Esophagus squamous epithelium (tissue), 4 donors: ENCODE measurements around the gene PLCD1.

ENCODE experiments used
- POLR2A ChIP-seq, 4 donors: fragments of 450-650 bp; IDR thresholded peaks; one replicate each; pipeline ENCODE4 v1.6.1; 2017; ENCODE audit warnings: antibody characterized with exemption in 4 of 4, mild to moderate bottlenecking in 4 of 4, moderate library complexity in 3 of 4
- TF ChIP-seq, protein P1 (sequence below), 6 experiments: fragments of 450-650 bp in 4 of 6; fragments of 200-600 bp in 2 of 6; sonication (generic) in 2 of 6; IDR thresholded peaks; one replicate each; pipeline ENCODE4 v1.5.1; 2016 to 2019; ENCODE audit warnings: antibody characterized with exemption in 6 of 6, mild to moderate bottlenecking in 4 of 6, moderate library complexity in 4 of 6

DNA sequence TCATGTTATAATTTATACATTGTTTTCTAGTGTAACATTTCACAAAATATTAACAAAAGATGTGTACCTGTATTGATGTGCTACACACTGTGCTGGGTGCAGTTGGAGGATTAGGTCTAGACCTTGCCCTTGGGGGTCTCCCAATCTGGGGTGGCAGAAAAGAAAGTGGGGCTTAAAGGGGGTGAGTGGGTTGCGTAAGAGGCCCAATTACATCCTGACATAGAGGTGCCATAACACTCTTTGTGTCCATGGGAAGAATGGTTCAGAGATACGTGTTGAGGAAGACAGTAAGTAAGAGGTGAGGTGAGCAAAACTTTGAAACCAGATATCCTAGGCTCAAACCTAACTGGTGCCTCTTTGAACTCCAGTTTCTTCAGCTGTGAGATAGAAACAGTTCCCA is 40.6 kb upstream of the PLCD1 start:
- TF ChIP-seq, protein P1, sequence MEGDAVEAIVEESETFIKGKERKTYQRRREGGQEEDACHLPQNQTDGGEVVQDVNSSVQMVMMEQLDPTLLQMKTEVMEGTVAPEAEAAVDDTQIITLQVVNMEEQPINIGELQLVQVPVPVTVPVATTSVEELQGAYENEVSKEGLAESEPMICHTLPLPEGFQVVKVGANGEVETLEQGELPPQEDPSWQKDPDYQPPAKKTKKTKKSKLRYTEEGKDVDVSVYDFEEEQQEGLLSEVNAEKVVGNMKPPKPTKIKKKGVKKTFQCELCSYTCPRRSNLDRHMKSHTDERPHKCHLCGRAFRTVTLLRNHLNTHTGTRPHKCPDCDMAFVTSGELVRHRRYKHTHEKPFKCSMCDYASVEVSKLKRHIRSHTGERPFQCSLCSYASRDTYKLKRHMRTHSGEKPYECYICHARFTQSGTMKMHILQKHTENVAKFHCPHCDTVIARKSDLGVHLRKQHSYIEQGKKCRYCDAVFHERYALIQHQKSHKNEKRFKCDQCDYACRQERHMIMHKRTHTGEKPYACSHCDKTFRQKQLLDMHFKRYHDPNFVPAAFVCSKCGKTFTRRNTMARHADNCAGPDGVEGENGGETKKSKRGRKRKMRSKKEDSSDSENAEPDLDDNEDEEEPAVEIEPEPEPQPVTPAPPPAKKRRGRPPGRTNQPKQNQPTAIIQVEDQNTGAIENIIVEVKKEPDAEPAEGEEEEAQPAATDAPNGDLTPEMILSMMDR (IDR thresholded peaks at IDR 0.05): no peak
- no peak for TF ChIP-seq POLR2A (IDR thresholded peaks at IDR 0.05)
